Measurements from ENCODE around the gene ALOX15B. TPM values are rescaled to one million over a fixed set of nuclear protein-coding genes. Genes with fewer than 3 reads are reported as not detected.

ALOX15B gene, protein sequence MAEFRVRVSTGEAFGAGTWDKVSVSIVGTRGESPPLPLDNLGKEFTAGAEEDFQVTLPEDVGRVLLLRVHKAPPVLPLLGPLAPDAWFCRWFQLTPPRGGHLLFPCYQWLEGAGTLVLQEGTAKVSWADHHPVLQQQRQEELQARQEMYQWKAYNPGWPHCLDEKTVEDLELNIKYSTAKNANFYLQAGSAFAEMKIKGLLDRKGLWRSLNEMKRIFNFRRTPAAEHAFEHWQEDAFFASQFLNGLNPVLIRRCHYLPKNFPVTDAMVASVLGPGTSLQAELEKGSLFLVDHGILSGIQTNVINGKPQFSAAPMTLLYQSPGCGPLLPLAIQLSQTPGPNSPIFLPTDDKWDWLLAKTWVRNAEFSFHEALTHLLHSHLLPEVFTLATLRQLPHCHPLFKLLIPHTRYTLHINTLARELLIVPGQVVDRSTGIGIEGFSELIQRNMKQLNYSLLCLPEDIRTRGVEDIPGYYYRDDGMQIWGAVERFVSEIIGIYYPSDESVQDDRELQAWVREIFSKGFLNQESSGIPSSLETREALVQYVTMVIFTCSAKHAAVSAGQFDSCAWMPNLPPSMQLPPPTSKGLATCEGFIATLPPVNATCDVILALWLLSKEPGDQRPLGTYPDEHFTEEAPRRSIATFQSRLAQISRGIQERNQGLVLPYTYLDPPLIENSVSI
- not detected in 2 replicates for total RNA-seq

DNA sequence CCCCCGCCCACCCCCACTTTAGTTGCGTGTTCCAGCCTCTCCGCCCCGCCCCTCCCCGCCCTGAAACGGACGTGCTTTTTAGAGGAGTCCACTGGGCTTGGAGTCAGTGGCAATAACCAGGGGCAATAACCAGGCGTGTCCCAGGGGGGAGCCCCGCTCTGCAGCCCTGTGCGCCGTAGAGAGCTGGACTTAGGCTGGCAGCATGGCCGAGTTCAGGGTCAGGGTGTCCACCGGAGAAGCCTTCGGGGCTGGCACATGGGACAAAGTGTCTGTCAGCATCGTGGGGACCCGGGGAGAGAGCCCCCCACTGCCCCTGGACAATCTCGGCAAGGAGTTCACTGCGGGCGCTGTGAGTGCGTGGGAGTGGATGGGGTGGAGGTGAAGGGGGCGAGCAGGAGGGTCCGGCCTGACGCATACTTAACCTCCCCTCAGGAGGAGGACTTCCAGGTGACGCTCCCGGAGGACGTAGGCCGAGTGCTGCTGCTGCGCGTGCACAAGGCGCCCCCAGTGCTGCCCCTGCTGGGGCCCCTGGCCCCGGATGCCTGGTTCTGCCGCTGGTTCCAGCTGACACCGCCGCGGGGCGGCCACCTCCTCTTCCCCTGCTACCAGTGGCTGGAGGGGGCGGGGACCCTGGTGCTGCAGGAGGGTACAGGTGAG is at the start of gene ALOX15B:
Gene ALOX15B (plus strand): TSS at position 106 of the 657 bp plus-strand sequence. CDS start 97 bp downstream, at position 203.

DNA sequence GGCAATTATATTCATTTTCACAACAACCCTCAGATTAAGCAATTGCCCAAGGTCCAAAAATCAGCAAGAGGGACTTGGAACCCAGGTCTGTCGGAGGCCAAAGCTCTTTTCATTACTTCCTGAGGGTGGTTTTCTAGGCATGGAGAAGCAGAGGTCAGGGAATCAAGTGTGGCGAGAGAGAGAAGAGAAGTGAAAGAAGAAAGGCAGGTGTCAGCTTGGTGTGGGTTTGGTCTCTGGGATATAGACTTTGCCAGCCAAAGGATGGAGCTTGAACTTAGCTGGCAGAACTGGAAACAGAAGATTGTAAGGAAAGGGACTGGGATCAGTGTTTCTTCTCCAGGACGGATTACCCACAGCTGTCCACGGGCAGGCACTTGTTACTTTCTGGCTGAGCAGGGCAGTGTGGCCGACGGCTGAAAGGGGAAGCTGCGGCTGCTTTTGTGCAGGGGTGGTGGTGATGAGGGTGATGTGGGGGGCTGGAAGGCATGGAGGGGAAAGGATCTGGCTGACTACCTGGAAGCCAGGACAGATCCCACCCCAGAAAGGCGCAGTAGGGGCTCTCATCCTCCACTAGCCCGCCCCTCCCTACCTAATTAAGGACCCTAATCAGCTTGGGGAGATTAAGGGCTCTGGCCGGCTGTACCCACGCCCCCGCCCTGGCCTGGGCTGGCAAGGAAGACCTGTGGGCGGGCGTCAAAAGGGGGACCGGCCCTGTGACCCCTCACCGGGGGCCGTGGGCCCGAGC is 36.7 kb upstream of the ALOX15B start, which contains the start of gene GUCY2D:
Gene GUCY2D (plus strand): TSS at position 640 of the 745 bp plus-strand sequence. CDS start 433 bp downstream, outside the sequence.

DNA sequence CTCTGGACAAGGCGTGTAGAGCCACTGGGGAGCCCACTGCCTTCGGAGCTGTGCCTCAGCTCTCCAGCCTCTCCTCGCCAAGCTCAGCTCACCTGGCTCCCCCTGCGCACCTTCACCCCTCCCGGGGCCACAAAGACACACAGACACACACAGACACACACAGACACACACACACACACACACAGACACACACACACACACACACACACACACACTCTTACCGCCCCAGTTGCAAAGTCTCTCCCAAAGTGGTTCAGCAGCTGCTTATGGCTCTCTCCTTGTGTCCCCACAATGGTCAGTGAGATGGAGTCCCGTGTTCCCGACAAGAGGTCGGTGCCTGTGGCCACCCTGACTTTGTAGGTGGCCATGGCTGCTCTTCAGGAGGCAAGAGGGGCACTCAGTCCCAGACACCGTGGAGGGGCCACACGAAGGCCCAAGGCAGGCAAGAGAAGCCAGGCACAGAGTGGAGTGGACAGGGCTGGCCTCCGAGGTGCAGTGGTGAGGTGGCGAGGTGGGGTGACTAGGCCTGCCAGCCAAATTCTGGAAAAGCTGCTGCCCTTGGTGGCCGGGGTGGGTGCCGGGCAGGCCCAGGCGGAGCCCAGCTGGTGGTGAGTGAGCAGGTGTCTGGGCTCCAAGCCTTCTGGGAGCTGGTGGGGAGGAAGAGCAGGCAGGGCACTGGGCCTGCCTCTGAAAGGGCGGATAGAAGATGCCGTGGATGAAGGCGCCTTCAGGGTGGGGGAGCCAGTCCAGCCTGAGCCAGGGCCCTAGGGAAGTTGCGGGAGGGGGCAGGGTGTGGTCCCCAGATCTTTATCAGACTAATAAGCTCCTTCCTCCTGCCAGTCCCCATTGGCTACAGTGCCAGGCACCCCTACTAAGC is 48.5 kb downstream of the ALOX15B start, which contains the start of gene ALOX12B:
Gene ALOX12B (minus strand): TSS at position 642 of the 877 bp plus-strand sequence. CDS start 274 bp downstream, at position 368.

Other genes starting within 250 kb of the ALOX15B start
- 1.8 and 3.0 TPM in 2 replicates for gene KDM6B, start 204.8 kb upstream of the ALOX15B start, total RNA-seq
- gene TMEM88, start 184.0 kb upstream of the ALOX15B start, total RNA-seq = 10.1 and 26.7 TPM in 2 replicates
- 101 and 160 TPM in 2 replicates for gene NAA38, start 181.5 kb upstream of the ALOX15B start, total RNA-seq
- gene CYB5D1, start 181.1 kb upstream of the ALOX15B start, total RNA-seq = 6.7 and 7.2 TPM in 2 replicates
- 60.7 and 71.3 TPM in 2 replicates for gene CHD3, start 150.3 kb upstream of the ALOX15B start, total RNA-seq
- gene RNF227, start 122.8 kb upstream of the ALOX15B start, total RNA-seq = 0.43 and 3.0 TPM in 2 replicates
- 0.11 and 0.17 TPM in 2 replicates for gene KCNAB3, start 109.2 kb upstream of the ALOX15B start, total RNA-seq
- 49.1 and 54.8 TPM in 2 replicates for gene TRAPPC1, start 107.1 kb upstream of the ALOX15B start, total RNA-seq
- gene CNTROB, start 106.9 kb upstream of the ALOX15B start, total RNA-seq = 10.0 and 11.8 TPM in 2 replicates
- not detected in 2 replicates for gene GUCY2D, start 36.4 kb upstream of the ALOX15B start, total RNA-seq
- gene ALOX12B, start 48.7 kb downstream of the ALOX15B start, total RNA-seq = not detected in 2 replicates
- gene ALOXE3, start 79.5 kb downstream of the ALOX15B start, total RNA-seq = under 0.01 TPM in 1 of 2 replicates, not detected in the other
- gene HES7, start 85.0 kb downstream of the ALOX15B start, total RNA-seq = not detected in 2 replicates
- 9.3 and 13.9 TPM in 2 replicates for gene PER1, start 113.3 kb downstream of the ALOX15B start, total RNA-seq
- 4.0 and 4.2 TPM in 2 replicates for gene VAMP2, start 123.9 kb downstream of the ALOX15B start, total RNA-seq
- 28.2 and 45.3 TPM in 2 replicates for gene TMEM107, start 137.3 kb downstream of the ALOX15B start, total RNA-seq
- 8.5 and 10.7 TPM in 2 replicates for gene BORCS6, start 151.1 kb downstream of the ALOX15B start, total RNA-seq
- gene AURKB, start 171.5 kb downstream of the ALOX15B start, total RNA-seq = 5.9 and 6.2 TPM in 2 replicates
- 5.1 and 6.8 TPM in 2 replicates for gene CTC1, start 209.0 kb downstream of the ALOX15B start, total RNA-seq
- gene PFAS, start 210.2 kb downstream of the ALOX15B start, total RNA-seq = 11.5 and 17.3 TPM in 2 replicates
- gene RANGRF, start 249.6 kb downstream of the ALOX15B start, total RNA-seq = 8.8 and 12.8 TPM in 2 replicates

All from dermis lymphatic vessel endothelial cell (primary cell).